Nephron (organoid): ENCODE data around the gene TP53I13.
A peak's percentile ranks its signal among the peaks of the same experiment; 100 is the strongest.

Source experiments
- H3K27ac Mint-ChIP-seq, 3 experiments: 2 replicates each; pipeline ENCODE4 v1.8.0; 2020; ENCODE audit warnings: mixed read lengths in 3 of 3, mild to moderate bottlenecking in 2 of 3, moderate library complexity in 1 of 3
- H3K27me3 Mint-ChIP-seq: 2 replicates; pipeline ENCODE4 v1.8.0; 2021; ENCODE audit warnings: low read depth, mild to moderate bottlenecking, moderate library complexity, mixed read lengths
- H3K36me3 Mint-ChIP-seq: 2 replicates; pipeline ENCODE4 v1.8.0; 2020; ENCODE audit warnings: low read depth, mixed read lengths
- H3K4me1 Mint-ChIP-seq: 2 replicates; pipeline ENCODE4 v1.8.0; 2020; ENCODE audit warnings: mixed read lengths
- H3K4me3 Mint-ChIP-seq, 3 experiments: 2 replicates each; pipeline ENCODE4 v1.8.0; 2020; ENCODE audit warnings: mild to moderate bottlenecking in 3 of 3, mixed read lengths in 3 of 3, moderate library complexity in 2 of 3
- H3K9me3 Mint-ChIP-seq: 2 replicates; pipeline ENCODE4 v1.8.0; 2020; ENCODE audit warnings: mixed read lengths
- CTCF ChIP-seq, 3 experiments: fragments of 200-600 bp; sonication (generic); IDR thresholded peaks; one replicate each; pipeline ENCODE4 v1.5.0; 2021; ENCODE audit warnings: antibody characterized with exemption in 3 of 3; ENCODE audit not compliant: unreplicated experiment in 3 of 3

TP53I13 gene

GRCh38 chr17:29582772-29583171, 14.3 kb downstream of the TP53I13 start:
- H3K27me3 Mint-ChIP-seq, result no peaks in the 10 kb centered on the region
- no peak overlapping the region for H3K4me3 Mint-ChIP-seq
- H3K27ac Mint-ChIP-seq, result no peak overlapping the region
- peaks cover 32% of the 10 kb centered on the region for H3K4me1 Mint-ChIP-seq
- H3K36me3 Mint-ChIP-seq, result peaks cover 15% of the 10 kb centered on the region
- no peaks in the 10 kb centered on the region for H3K9me3 Mint-ChIP-seq
- no peak for TF ChIP-seq CTCF (IDR thresholded peaks at IDR 0.05; ENCODE audit: unreplicated experiment in 3 of 3)

- no peak overlapping the region for H3K27ac Mint-ChIP-seq
- no peaks in the 10 kb centered on the region for H3K27me3 Mint-ChIP-seq
- no peaks in the 10 kb centered on the region for H3K9me3 Mint-ChIP-seq
- H3K4me1 Mint-ChIP-seq, result peaks cover 34% of the 10 kb centered on the region
- H3K36me3 Mint-ChIP-seq, result peaks cover 11% of the 10 kb centered on the region
- peak overlapping the region in 1 of 3 experiments; percentile 25 for H3K4me3 Mint-ChIP-seq
- TF ChIP-seq CTCF (IDR thresholded peaks at IDR 0.05; ENCODE audit: unreplicated experiment in 3 of 3), result no peak
Measured at GRCh38 chr17:29583324-29584248, 15.1 kb downstream of the TP53I13 start.

GRCh38 chr17:29584452-29585079, 16.1 kb downstream of the TP53I13 start:
- Mint-ChIP-seq H3K4me3 (peak overlapping the region in 1 of 3 experiments; percentile 63), H3K9me3 (no peaks in the 10 kb centered on the region), H3K36me3 (peaks cover 11% of the 10 kb centered on the region), H3K27ac (no peak overlapping the region), H3K27me3 (no peaks in the 10 kb centered on the region), H3K4me1 (peaks cover 34% of the 10 kb centered on the region)
- no peak for TF ChIP-seq CTCF (IDR thresholded peaks at IDR 0.05; ENCODE audit: unreplicated experiment in 3 of 3)

GRCh38 chr17:29585080-29585751, 16.7 kb downstream of the TP53I13 start:
- H3K4me1 Mint-ChIP-seq, result peaks cover 34% of the 10 kb centered on the region
- no peaks in the 10 kb centered on the region for H3K27me3 Mint-ChIP-seq
- peaks cover 7% of the 10 kb centered on the region for H3K36me3 Mint-ChIP-seq
- no peak overlapping the region for H3K27ac Mint-ChIP-seq
- TF ChIP-seq CTCF (IDR thresholded peaks at IDR 0.05; ENCODE audit: unreplicated experiment in 3 of 3), result peak in 1 of 3 experiments; percentile 9
- no peak overlapping the region for H3K4me3 Mint-ChIP-seq
- no peaks in the 10 kb centered on the region for H3K9me3 Mint-ChIP-seq

- Mint-ChIP-seq H3K36me3 (peaks cover 4% of the 10 kb centered on the region), H3K27me3 (no peaks in the 10 kb centered on the region), H3K27ac (no peak overlapping the region), H3K4me3 (peak overlapping the region; percentile 88 to 95 (median 95)), H3K4me1 (peaks cover 45% of the 10 kb centered on the region), H3K9me3 (no peaks in the 10 kb centered on the region)
- no peak for TF ChIP-seq CTCF (IDR thresholded peaks at IDR 0.05; ENCODE audit: unreplicated experiment in 3 of 3)
Measured at GRCh38 chr17:29586676-29587469, 18.4 kb downstream of the TP53I13 start.
